ENCODE data around the gene TNFRSF8. TPM values are rescaled to one million over a fixed set of nuclear protein-coding genes. Genes with fewer than 3 reads are reported as not detected.

TNFRSF8 gene
- total and polyA plus RNA-seq, 9 of the 15 experiments (the other 6 are each of a cell fraction or from before 2014, with no cell fraction given) = 3.5 to 38.4 (median 17.1) TPM

GRCh38 chr1:12144236-12144635, 81.1 kb downstream of the TNFRSF8 start (continued):
- TF ChIP-seq, protein P1, sequence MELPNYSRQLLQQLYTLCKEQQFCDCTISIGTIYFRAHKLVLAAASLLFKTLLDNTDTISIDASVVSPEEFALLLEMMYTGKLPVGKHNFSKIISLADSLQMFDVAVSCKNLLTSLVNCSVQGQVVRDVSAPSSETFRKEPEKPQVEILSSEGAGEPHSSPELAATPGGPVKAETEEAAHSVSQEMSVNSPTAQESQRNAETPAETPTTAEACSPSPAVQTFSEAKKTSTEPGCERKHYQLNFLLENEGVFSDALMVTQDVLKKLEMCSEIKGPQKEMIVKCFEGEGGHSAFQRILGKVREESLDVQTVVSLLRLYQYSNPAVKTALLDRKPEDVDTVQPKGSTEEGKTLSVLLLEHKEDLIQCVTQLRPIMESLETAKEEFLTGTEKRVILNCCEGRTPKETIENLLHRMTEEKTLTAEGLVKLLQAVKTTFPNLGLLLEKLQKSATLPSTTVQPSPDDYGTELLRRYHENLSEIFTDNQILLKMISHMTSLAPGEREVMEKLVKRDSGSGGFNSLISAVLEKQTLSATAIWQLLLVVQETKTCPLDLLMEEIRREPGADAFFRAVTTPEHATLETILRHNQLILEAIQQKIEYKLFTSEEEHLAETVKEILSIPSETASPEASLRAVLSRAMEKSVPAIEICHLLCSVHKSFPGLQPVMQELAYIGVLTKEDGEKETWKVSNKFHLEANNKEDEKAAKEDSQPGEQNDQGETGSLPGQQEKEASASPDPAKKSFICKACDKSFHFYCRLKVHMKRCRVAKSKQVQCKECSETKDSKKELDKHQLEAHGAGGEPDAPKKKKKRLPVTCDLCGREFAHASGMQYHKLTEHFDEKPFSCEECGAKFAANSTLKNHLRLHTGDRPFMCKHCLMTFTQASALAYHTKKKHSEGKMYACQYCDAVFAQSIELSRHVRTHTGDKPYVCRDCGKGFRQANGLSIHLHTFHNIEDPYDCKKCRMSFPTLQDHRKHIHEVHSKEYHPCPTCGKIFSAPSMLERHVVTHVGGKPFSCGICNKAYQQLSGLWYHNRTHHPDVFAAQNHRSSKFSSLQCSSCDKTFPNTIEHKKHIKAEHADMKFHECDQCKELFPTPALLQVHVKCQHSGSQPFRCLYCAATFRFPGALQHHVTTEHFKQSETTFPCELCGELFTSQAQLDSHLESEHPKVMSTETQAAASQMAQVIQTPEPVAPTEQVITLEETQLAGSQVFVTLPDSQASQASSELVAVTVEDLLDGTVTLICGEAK (IDR thresholded peaks at IDR 0.05) = no peak
- TF ChIP-seq, protein P1 (CRISPR knock-in tag; IDR thresholded peaks at IDR 0.05) = 0 out of 2 replicates have a peak, but pooled peaks have one; percentile 0
- TF ChIP-seq ZNF655 (CRISPR knock-in tag; IDR thresholded peaks at IDR 0.05) = no peak
- TF ChIP-seq KAT8 (IDR thresholded peaks at IDR 0.05; ENCODE audit: low read depth) = no peak
- 0 out of 2 replicates have a peak, but pooled peaks have one; percentile 3 for TF ChIP-seq ZBTB17 (CRISPR knock-in tag; IDR thresholded peaks at IDR 0.05)
- no peak for TF ChIP-seq ZNF717 (CRISPR knock-in tag; IDR thresholded peaks at IDR 0.05)
- TF ChIP-seq, protein P2, sequence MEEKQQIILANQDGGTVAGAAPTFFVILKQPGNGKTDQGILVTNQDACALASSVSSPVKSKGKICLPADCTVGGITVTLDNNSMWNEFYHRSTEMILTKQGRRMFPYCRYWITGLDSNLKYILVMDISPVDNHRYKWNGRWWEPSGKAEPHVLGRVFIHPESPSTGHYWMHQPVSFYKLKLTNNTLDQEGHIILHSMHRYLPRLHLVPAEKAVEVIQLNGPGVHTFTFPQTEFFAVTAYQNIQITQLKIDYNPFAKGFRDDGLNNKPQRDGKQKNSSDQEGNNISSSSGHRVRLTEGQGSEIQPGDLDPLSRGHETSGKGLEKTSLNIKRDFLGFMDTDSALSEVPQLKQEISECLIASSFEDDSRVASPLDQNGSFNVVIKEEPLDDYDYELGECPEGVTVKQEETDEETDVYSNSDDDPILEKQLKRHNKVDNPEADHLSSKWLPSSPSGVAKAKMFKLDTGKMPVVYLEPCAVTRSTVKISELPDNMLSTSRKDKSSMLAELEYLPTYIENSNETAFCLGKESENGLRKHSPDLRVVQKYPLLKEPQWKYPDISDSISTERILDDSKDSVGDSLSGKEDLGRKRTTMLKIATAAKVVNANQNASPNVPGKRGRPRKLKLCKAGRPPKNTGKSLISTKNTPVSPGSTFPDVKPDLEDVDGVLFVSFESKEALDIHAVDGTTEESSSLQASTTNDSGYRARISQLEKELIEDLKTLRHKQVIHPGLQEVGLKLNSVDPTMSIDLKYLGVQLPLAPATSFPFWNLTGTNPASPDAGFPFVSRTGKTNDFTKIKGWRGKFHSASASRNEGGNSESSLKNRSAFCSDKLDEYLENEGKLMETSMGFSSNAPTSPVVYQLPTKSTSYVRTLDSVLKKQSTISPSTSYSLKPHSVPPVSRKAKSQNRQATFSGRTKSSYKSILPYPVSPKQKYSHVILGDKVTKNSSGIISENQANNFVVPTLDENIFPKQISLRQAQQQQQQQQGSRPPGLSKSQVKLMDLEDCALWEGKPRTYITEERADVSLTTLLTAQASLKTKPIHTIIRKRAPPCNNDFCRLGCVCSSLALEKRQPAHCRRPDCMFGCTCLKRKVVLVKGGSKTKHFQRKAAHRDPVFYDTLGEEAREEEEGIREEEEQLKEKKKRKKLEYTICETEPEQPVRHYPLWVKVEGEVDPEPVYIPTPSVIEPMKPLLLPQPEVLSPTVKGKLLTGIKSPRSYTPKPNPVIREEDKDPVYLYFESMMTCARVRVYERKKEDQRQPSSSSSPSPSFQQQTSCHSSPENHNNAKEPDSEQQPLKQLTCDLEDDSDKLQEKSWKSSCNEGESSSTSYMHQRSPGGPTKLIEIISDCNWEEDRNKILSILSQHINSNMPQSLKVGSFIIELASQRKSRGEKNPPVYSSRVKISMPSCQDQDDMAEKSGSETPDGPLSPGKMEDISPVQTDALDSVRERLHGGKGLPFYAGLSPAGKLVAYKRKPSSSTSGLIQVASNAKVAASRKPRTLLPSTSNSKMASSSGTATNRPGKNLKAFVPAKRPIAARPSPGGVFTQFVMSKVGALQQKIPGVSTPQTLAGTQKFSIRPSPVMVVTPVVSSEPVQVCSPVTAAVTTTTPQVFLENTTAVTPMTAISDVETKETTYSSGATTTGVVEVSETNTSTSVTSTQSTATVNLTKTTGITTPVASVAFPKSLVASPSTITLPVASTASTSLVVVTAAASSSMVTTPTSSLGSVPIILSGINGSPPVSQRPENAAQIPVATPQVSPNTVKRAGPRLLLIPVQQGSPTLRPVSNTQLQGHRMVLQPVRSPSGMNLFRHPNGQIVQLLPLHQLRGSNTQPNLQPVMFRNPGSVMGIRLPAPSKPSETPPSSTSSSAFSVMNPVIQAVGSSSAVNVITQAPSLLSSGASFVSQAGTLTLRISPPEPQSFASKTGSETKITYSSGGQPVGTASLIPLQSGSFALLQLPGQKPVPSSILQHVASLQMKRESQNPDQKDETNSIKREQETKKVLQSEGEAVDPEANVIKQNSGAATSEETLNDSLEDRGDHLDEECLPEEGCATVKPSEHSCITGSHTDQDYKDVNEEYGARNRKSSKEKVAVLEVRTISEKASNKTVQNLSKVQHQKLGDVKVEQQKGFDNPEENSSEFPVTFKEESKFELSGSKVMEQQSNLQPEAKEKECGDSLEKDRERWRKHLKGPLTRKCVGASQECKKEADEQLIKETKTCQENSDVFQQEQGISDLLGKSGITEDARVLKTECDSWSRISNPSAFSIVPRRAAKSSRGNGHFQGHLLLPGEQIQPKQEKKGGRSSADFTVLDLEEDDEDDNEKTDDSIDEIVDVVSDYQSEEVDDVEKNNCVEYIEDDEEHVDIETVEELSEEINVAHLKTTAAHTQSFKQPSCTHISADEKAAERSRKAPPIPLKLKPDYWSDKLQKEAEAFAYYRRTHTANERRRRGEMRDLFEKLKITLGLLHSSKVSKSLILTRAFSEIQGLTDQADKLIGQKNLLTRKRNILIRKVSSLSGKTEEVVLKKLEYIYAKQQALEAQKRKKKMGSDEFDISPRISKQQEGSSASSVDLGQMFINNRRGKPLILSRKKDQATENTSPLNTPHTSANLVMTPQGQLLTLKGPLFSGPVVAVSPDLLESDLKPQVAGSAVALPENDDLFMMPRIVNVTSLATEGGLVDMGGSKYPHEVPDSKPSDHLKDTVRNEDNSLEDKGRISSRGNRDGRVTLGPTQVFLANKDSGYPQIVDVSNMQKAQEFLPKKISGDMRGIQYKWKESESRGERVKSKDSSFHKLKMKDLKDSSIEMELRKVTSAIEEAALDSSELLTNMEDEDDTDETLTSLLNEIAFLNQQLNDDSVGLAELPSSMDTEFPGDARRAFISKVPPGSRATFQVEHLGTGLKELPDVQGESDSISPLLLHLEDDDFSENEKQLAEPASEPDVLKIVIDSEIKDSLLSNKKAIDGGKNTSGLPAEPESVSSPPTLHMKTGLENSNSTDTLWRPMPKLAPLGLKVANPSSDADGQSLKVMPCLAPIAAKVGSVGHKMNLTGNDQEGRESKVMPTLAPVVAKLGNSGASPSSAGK (IDR thresholded peaks at IDR 0.05) = no peak
